B cell (primary cell): ENCODE data around the gene DUXB. TPM values are rescaled to one million over a fixed set of nuclear protein-coding genes. Genes with fewer than 3 reads are reported as not detected.

Experiments used
- ATAC-seq: fragments of 200-7000 bp; cut with Tn5 transposase; one replicate; pipeline ENCODE4 v1.10.0; 2021; ENCODE audit warnings: low read depth, mild to moderate bottlenecking, moderate number of reproducible peaks, moderate library complexity
- CTCF ChIA-PET: fragments of 350-600 bp; sonication (Branson Sonifier 250); formaldehyde crosslinking; loops from one replicate; lab custom pipeline; 2021; ENCODE audit warnings: antibody characterized with exemption, inconsistent platforms; lab: Charles Lee
- POLR2A ChIA-PET: fragments of 350-600 bp; sonication (Branson Sonifier 250); formaldehyde crosslinking; loops from one replicate; lab custom pipeline; 2021; ENCODE audit warnings: antibody characterized with exemption; lab: Charles Lee
- DNase-seq: peaks from one replicate; pipeline ENCODE4 v3.0.0; 2013
- H2AFZ ChIP-seq: 2 replicates; pipeline ENCODE4 v1.6.1; 2012; ENCODE audit warnings: mild to moderate bottlenecking, low read depth, low read length; ENCODE audit not compliant: insufficient read depth, poor library complexity, severe bottlenecking
- H3K27ac ChIP-seq, 2 donors: 1 replicate in 1 of 2; 2 replicates in 1 of 2; pipeline ENCODE4 v1.5.1; 2012 to 2013; ENCODE audit warnings: low read length in 2 of 2, mild to moderate bottlenecking in 2 of 2, moderate library complexity in 1 of 2
- H3K27me3 ChIP-seq, 4 experiments: fragments of 200-600 bp in 1 of 4; sonication (generic) in 1 of 4; replicated peaks in 1 of 4; 1 replicate in 2 of 4; 2 replicates in 2 of 4; pipeline versions ENCODE4 v1.6.1 to v1.7.0; 2013 to 2016; ENCODE audit warnings: low read length in 3 of 4, mild to moderate bottlenecking in 2 of 4, mixed read lengths in 1 of 4, moderate library complexity in 1 of 4; ENCODE audit not compliant: insufficient read depth in 4 of 4, control insufficient read depth in 3 of 4; ENCODE audit errors: control extremely low read depth in 1 of 4
- H3K36me3 ChIP-seq, 2 experiments: replicated peaks in 1 of 2; 1 replicate in 1 of 2; 2 replicates in 1 of 2; pipeline versions ENCODE4 v1.6.1 to v1.7.1; 2013; ENCODE audit warnings: low read length in 1 of 2; ENCODE audit not compliant: insufficient read depth in 2 of 2, control insufficient read depth in 1 of 2; ENCODE audit errors: control extremely low read depth in 1 of 2, extremely low read depth in 1 of 2
- H3K4me1 ChIP-seq, 2 donors: fragments of 200-600 bp in 1 of 2; sonication (generic) in 1 of 2; 1 replicate in 1 of 2; 2 replicates in 1 of 2; pipeline versions ENCODE4 v1.5.1 to v1.6.1; 2013 to 2017; ENCODE audit warnings: low read length in 2 of 2; ENCODE audit not compliant: control insufficient read depth in 2 of 2, insufficient read depth in 2 of 2
- H3K4me2 ChIP-seq: replicated peaks from 2 replicates; pipeline ENCODE3; 2012; ENCODE audit warnings: mild to moderate bottlenecking, low read depth, low read length; ENCODE audit not compliant: poor library complexity, severe bottlenecking
- H3K4me3 ChIP-seq, 5 experiments: fragments of 200-600 bp in 1 of 5; sonication (generic) in 1 of 5; 1 replicate in 3 of 5; 2 replicates in 2 of 5; pipeline versions ENCODE4 v1.5.1 to v1.7.0; 2011 to 2016; ENCODE audit warnings: low read length in 4 of 5, mild to moderate bottlenecking in 4 of 5, low read depth in 2 of 5, control low read depth in 1 of 5, moderate library complexity in 1 of 5; ENCODE audit not compliant: insufficient read depth in 1 of 5; ENCODE audit errors: control extremely low read depth in 1 of 5, extremely low read depth in 1 of 5
- H3K79me2 ChIP-seq: fragments of 200-600 bp; sonication (generic); one replicate; pipeline ENCODE4 v1.6.0; 2016; ENCODE audit warnings: low read length; ENCODE audit not compliant: control insufficient read depth, insufficient read depth
- H3K9ac ChIP-seq: fragments of 200-600 bp; sonication (generic); 2 replicates; pipeline ENCODE4 v1.6.1; 2017; ENCODE audit warnings: mild to moderate bottlenecking, low read length, moderate library complexity
- H3K9me3 ChIP-seq, 3 donors: one replicate each; pipeline versions ENCODE4 v1.6.1 to v1.7.1; 2013; ENCODE audit warnings: low read length in 2 of 3; ENCODE audit not compliant: control insufficient read depth in 2 of 3, insufficient read depth in 1 of 3; ENCODE audit errors: control extremely low read depth in 1 of 3
- H4K20me1 ChIP-seq: 2 replicates; pipeline ENCODE4 v1.6.0; 2012; ENCODE audit warnings: mild to moderate bottlenecking, low read length; ENCODE audit not compliant: insufficient read depth, control insufficient read depth, poor library complexity, severe bottlenecking
- H3K27ac Mint-ChIP-seq: one replicate; pipeline ENCODE4 v1.8.0; 2021; ENCODE audit warnings: mixed read lengths
- H3K27me3 Mint-ChIP-seq: one replicate; pipeline ENCODE4 v1.8.0; 2021; ENCODE audit warnings: mixed read lengths
- H3K4me1 Mint-ChIP-seq: one replicate; pipeline ENCODE4 v1.8.0; 2021; ENCODE audit warnings: mixed read lengths
- H3K4me3 Mint-ChIP-seq: one replicate; pipeline ENCODE4 v1.8.0; 2021; ENCODE audit warnings: mixed read lengths
- H3K9me3 Mint-ChIP-seq: one replicate; pipeline ENCODE4 v1.8.0; 2022; ENCODE audit warnings: mixed read lengths; ENCODE audit not compliant: insufficient read depth
- EZH2 ChIP-seq: IDR thresholded peaks from 2 replicates; pipeline ENCODE4 v1.6.1; 2012; ENCODE audit warnings: borderline replicate concordance, low read depth, mild to moderate bottlenecking, moderate library complexity, low read length; ENCODE audit not compliant: insufficient read depth, poor library complexity, severe bottlenecking
- WGBS: methylation state at CpG from one replicate; pipeline ENCODE4 v1.1.5; 2013; ENCODE audit warnings: missing lambda C conversion rate; ENCODE audit not compliant: insufficient coverage; 5-methylcytosine and 5-hydroxymethylcytosine counted together
- intact Hi-C: fragments of 100-400 bp; cut with micrococcal nuclease; formaldehyde crosslinking; loops from one replicate; pipeline ENCODE4 v1.10.0; 2022
- polyA plus RNA-seq: library from polyadenylated mRNA; depleted of rRNA; stranded (reverse); fragments of >200 nt; gene quantifications from 2 replicates; pipeline ENCODE4 v1.2.3, GENCODE V29; 2012
- total RNA-seq, 2 donors: library from RNA; stranded (reverse); fragments of 120-200 nt in 1 of 2; gene quantifications; 1 replicate in 1 of 2; 2 replicates in 1 of 2; pipeline versions ENCODE4 v1.2.3 to v1.2.4, GENCODE V29; 2013 to 2022
- TF ChIP-seq, protein P1 (sequence below): fragments of 200-600 bp; IDR thresholded peaks from one replicate; pipeline ENCODE4 v1.8.0; 2022; ENCODE audit warnings: antibody characterized with exemption, mild to moderate bottlenecking

Gene DUXB
- total and polyA plus RNA-seq, 2 donors (not counting 1 experiment from before 2014, with no cell fraction given), result not detected

DNA sequence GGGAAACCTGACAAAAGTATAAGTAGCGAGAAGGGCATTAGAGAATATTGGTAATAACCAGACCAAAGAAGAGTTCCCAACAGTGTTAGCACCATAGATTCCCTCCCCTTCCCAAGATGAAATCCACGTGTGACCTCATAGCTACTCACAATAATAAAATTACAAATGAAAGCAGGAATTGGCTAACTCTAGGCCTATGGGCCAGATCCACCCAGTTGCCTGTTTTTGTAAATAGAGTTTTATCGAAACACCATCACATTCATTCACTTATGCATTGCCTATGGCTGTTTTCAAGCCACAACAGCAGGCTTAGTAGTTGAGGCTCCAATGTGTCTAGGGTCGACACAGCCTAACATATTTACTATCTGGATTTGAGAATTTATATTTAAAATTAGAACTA is 17.2 kb upstream of the DUXB start:
- peaks cover 0 to 9% (median 1%) of the 10 kb centered on the region in 4 experiments for H3K27me3 ChIP-seq
- ATAC-seq, result no peak
- no peak overlapping the region for H3K9ac ChIP-seq
- Mint-ChIP-seq H3K9me3 (no peaks in the 10 kb centered on the region), H3K27me3 (peaks cover 19% of the 10 kb centered on the region), H3K4me1 (no peaks in the 10 kb centered on the region), H3K4me3 (no peak overlapping the region), H3K27ac (no peak overlapping the region)
- TF ChIP-seq, protein P1, sequence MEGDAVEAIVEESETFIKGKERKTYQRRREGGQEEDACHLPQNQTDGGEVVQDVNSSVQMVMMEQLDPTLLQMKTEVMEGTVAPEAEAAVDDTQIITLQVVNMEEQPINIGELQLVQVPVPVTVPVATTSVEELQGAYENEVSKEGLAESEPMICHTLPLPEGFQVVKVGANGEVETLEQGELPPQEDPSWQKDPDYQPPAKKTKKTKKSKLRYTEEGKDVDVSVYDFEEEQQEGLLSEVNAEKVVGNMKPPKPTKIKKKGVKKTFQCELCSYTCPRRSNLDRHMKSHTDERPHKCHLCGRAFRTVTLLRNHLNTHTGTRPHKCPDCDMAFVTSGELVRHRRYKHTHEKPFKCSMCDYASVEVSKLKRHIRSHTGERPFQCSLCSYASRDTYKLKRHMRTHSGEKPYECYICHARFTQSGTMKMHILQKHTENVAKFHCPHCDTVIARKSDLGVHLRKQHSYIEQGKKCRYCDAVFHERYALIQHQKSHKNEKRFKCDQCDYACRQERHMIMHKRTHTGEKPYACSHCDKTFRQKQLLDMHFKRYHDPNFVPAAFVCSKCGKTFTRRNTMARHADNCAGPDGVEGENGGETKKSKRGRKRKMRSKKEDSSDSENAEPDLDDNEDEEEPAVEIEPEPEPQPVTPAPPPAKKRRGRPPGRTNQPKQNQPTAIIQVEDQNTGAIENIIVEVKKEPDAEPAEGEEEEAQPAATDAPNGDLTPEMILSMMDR, result no peak
- no peak for TF ChIP-seq EZH2
- DNase-seq, result no peak
- no peaks in the 10 kb centered on the region for H3K4me1 ChIP-seq
- no peak overlapping the region for H2AFZ ChIP-seq
- no peak overlapping the region for H3K4me3 ChIP-seq
- H3K9me3 ChIP-seq, result peaks cover 0 to 10% (median 0%) of the 10 kb centered on the region in 3 donors
- intact Hi-C loops, result no loop called here
- ChIA-PET POLR2A (no interaction called here), CTCF (no interaction called here)
- no peak overlapping the region for H3K4me2 ChIP-seq
- H3K27ac ChIP-seq, result no peak overlapping the region
- no peaks in the 10 kb centered on the region for H3K79me2 ChIP-seq
- no peaks in the 10 kb centered on the region for H3K36me3 ChIP-seq
- no CpG with 5 or more reads among the region's 4 CpGs for WGBS
- H4K20me1 ChIP-seq, result no peaks in the 10 kb centered on the region

DNA sequence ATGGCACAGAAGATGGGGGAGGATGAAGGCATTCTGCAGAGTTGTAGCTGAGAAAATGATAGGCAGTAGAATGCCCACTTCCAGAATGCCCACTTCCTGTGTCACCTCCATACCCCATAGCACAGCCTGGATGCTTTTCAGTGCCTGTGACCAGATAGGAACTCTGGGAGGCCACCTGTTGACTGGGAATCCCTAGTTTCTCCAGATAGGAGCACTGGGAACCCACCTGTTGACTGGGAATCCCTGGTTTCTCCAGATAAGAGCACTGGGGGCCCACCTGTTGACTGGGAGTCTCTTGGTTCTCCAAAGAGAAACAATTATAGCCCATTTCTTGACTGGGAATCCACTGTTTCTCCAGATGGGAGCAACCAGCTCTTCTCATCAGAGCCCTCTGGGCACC is 13.4 kb upstream of the DUXB start:
- no peak for DNase-seq
- Histone ChIP-seq H3K27me3 (peaks cover 0 to 9% (median 1%) of the 10 kb centered on the region in 4 experiments), H3K9me3 (peaks cover 2 to 21% (median 12%) of the 10 kb centered on the region in 3 donors), H3K79me2 (no peaks in the 10 kb centered on the region), H3K36me3 (no peaks in the 10 kb centered on the region), H3K27ac (no peak overlapping the region), H3K9ac (no peak overlapping the region), H3K4me1 (no peaks in the 10 kb centered on the region), H3K4me3 (no peak overlapping the region), H4K20me1 (no peaks in the 10 kb centered on the region), H3K4me2 (no peak overlapping the region), H2AFZ (no peak overlapping the region)
- Mint-ChIP-seq H3K27ac (no peak overlapping the region), H3K9me3 (peaks cover 8% of the 10 kb centered on the region), H3K4me3 (no peak overlapping the region), H3K27me3 (peaks cover 25% of the 10 kb centered on the region), H3K4me1 (no peaks in the 10 kb centered on the region)
- intact Hi-C loops, result no loop called here
- ChIA-PET CTCF (no interaction called here), POLR2A (no interaction called here)
- ATAC-seq, result no peak
- no peak for TF ChIP-seq EZH2
